HEK293T (cell line): Measurements from ENCODE around the gene SMCO2.

ENCODE experiments used
- ARNT ChIP-seq: fragments of 450-650 bp; IDR thresholded peaks from 2 replicates; pipeline ENCODE4 v1.6.1; 2017; ENCODE audit warnings: mild to moderate bottlenecking
- BHLHE40 ChIP-seq: fragments of 450-650 bp; IDR thresholded peaks from 2 replicates; pipeline ENCODE4 v1.6.1; 2016; ENCODE audit warnings: mild to moderate bottlenecking, moderate library complexity, borderline replicate concordance
- FOXA1 ChIP-seq: fragments of 450-650 bp; IDR thresholded peaks from 2 replicates; pipeline ENCODE4 v1.6.1; 2016; ENCODE audit warnings: mild to moderate bottlenecking
- FOXK2 ChIP-seq: fragments of 450-650 bp; IDR thresholded peaks from 2 replicates; pipeline ENCODE4 v1.6.1; 2016; ENCODE audit warnings: mild to moderate bottlenecking
- FOXM1 ChIP-seq: fragments of 450-650 bp; IDR thresholded peaks from 2 replicates; pipeline ENCODE4 v1.6.1; 2017; ENCODE audit warnings: mild to moderate bottlenecking, borderline replicate concordance
- HDGF ChIP-seq: fragments of 450-650 bp; IDR thresholded peaks from 2 replicates; pipeline ENCODE4 v1.6.1; 2017; ENCODE audit warnings: antibody characterized with exemption, borderline replicate concordance
- L3MBTL2 ChIP-seq: fragments of 450-650 bp; conservative IDR thresholded peaks from 2 replicates; pipeline ENCODE4 v1.6.1; 2016; ENCODE audit warnings: mild to moderate bottlenecking
- NFRKB ChIP-seq: fragments of 450-650 bp; IDR thresholded peaks from 2 replicates; pipeline ENCODE4 v1.6.1; 2016; ENCODE audit warnings: mild to moderate bottlenecking, moderate library complexity
- SP1 ChIP-seq: fragments of 450-650 bp; IDR thresholded peaks from 2 replicates; pipeline ENCODE4 v1.6.1; 2017
- SUZ12 ChIP-seq: fragments of 450-650 bp; IDR thresholded peaks from 2 replicates; pipeline ENCODE4 v1.6.1; 2016; ENCODE audit warnings: mild to moderate bottlenecking
- TARDBP ChIP-seq: fragments of 450-650 bp; IDR thresholded peaks from 2 replicates; pipeline ENCODE4 v1.6.1; 2016
- TF ChIP-seq, protein P1 (sequence below): fragments of 450-650 bp; IDR thresholded peaks from 2 replicates; pipeline ENCODE4 v1.6.1; 2016

- TF ChIP-seq BHLHE40 (no peak), FOXM1 (no peak), TARDBP (no peak), L3MBTL2 (no peak), SP1 (no peak), SUZ12 (no peak), HDGF (no peak), ARNT (no peak), FOXK2 (no peak), FOXA1 (no peak), NFRKB (no peak)
- TF ChIP-seq, protein P1, sequence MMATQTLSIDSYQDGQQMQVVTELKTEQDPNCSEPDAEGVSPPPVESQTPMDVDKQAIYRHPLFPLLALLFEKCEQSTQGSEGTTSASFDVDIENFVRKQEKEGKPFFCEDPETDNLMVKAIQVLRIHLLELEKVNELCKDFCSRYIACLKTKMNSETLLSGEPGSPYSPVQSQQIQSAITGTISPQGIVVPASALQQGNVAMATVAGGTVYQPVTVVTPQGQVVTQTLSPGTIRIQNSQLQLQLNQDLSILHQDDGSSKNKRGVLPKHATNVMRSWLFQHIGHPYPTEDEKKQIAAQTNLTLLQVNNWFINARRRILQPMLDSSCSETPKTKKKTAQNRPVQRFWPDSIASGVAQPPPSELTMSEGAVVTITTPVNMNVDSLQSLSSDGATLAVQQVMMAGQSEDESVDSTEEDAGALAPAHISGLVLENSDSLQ, result no peak
Observed at GRCh38 chr12:27424631-27425230, 21.8 kb upstream of the SMCO2 start.
